ENCODE data around the gene MED27. TPM values are rescaled to one million over a fixed set of nuclear protein-coding genes. Genes with fewer than 3 reads are reported as not detected.

The MED27 gene
- total and polyA plus RNA-seq, 10 of the 15 experiments (the other 5 are each of a cell fraction or from before 2014, with no cell fraction given): 20.3 to 50.3 (median 35.5) TPM

GRCh38 chr9:131827821-131828369 lies 251.8 kb downstream of the MED27 start:
- no peak overlapping the region for H3K4me3 ChIP-seq
- no peak overlapping the region for H2AFZ ChIP-seq (ENCODE audit: control insufficient read depth, low read depth, low read length)
- no peaks in the 10 kb centered on the region for H3K79me2 ChIP-seq (ENCODE audit: control insufficient read depth, insufficient read depth, low read length)
- H3K9me3 ChIP-seq (replicated peaks; ENCODE audit: control insufficient read depth, insufficient read depth, low read length): no peaks in the 10 kb centered on the region
- CTCF ChIA-PET: no interaction called here
- RAD21 ChIA-PET (ENCODE audit: unreplicated experiment): no interaction called here
- SMC1A ChIA-PET (ENCODE audit: uncharacterized antibody, unreplicated experiment): no interaction called here
- no peak overlapping the region for H3K27ac ChIP-seq (ENCODE audit: control insufficient read depth, insufficient read depth)
- no peak overlapping the region for H3K4me2 ChIP-seq (ENCODE audit: control insufficient read depth, insufficient read depth)
- no peak overlapping the region for H3K9ac ChIP-seq (ENCODE audit: control insufficient read depth, insufficient read depth, low read length)
- no peaks in the 10 kb centered on the region for H3K4me1 ChIP-seq (ENCODE audit: control insufficient read depth, insufficient read depth, low read length)
- WGBS (ENCODE audit: insufficient coverage, insufficient replicate concordance, low lambda C conversion rate, missing lambda C conversion rate): 36% methylated on average over 21 of the region's 21 CpGs
- ATAC-seq: no peak
- H3K36me3 ChIP-seq (ENCODE audit: control insufficient read depth in 2 of 2, insufficient read depth in 2 of 2, low read length in 1 of 2): no peaks in the 10 kb centered on the region
- POLR2A ChIA-PET: no interaction called here
- BruUV-seq (replicated peaks): no TSS peak
- in situ Hi-C loops (cut with MboI): no loop called here
- TF ChIP-seq CBX5 (IDR thresholded peaks at IDR 0.05; ENCODE audit: low read depth) (no peak), YY1 (IDR thresholded peaks at IDR 0.05; ENCODE audit: low read depth, low read length) (no peak), HSF1 (IDR thresholded peaks at IDR 0.05; ENCODE audit: low read depth, low read length) (no peak), BCL3 (IDR thresholded peaks at IDR 0.05; ENCODE audit: borderline replicate concordance, insufficient read depth, low read depth, low read length, poor library complexity, severe bottlenecking) (no peak), TAF1 (IDR thresholded peaks at IDR 0.05; ENCODE audit: borderline replicate concordance, low read depth, low read length) (no peak), ZBTB4 (CRISPR knock-in tag; IDR thresholded peaks at IDR 0.05) (no peak), FOXK2 (IDR thresholded peaks at IDR 0.05) (no peak)
- peaks cover 0 to 4% of the 10 kb centered on the region in 2 experiments; a peak in 1 of 4 replicates for H3K27me3 ChIP-seq (replicated peaks in 1 of 2; ENCODE audit: control insufficient read depth in 2 of 2, insufficient read depth in 2 of 2, low read length in 1 of 2)
- intact Hi-C loops (cut with micrococcal nuclease; ENCODE audit: unreplicated experiment): no loop called here
- no peak for FAIRE-seq
- no peak for DNase-seq (ENCODE audit: low read depth, low spot score)
- H4K20me1 ChIP-seq (ENCODE audit: control insufficient read depth, insufficient read depth): no peaks in the 10 kb centered on the region
